ENCODE measurements around the gene MESD. TPM values are rescaled to one million over a fixed set of nuclear protein-coding genes. Genes with fewer than 3 reads are reported as not detected.

The MESD gene
- total RNA-seq, 1 experiment from 2014 or later, result 47.3 TPM

DNA sequence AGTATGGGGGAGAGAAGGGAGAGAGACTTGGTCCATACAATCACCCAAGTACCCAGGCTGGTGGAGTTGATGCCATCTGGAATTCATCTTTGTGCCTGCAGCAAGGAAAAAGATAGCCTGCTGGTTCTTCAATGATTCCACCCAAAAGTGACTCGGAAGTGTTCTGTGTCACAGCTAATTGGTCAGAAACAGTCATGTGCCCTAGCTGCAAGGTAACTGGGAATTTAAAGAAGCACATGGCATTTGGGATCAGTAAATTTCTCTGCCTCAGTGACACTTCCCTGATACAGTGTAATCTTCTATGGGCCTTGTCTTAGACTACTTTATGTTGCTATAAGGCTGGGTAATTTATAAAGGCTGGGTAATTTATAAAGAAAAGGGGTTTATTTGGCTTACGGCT is 28.6 kb upstream of the MESD start:
- Mint-ChIP-seq H3K27me3 (ENCODE audit: unreplicated experiment) (no peaks in the 10 kb centered on the region), H3K4me1 (ENCODE audit: low read depth, unreplicated experiment) (no peaks in the 10 kb centered on the region), H3K4me3 (ENCODE audit: low read depth, unreplicated experiment) (no peak overlapping the region), H3K9me3 (ENCODE audit: low read depth, unreplicated experiment) (no peaks in the 10 kb centered on the region), H3K36me3 (ENCODE audit: insufficient read depth, unreplicated experiment) (no peaks in the 10 kb centered on the region), H3K27ac (ENCODE audit: unreplicated experiment) (no peak overlapping the region)
- BruUV-seq (replicated peaks), result no TSS peak
- no peak for TF ChIP-seq CTCF (IDR thresholded peaks at IDR 0.05; ENCODE audit: unreplicated experiment)
- intact Hi-C loops (cut with micrococcal nuclease; ENCODE audit: unreplicated experiment), result no loop called here
- CTCF ChIA-PET, result interaction anchor here (1.0 kb wide), 1 partner anchor 21 kb away, joined by 3 read pairs; no protein-coding TSS in a partner anchor
- DNase-seq, result no peak

- H3K4me3 Mint-ChIP-seq (ENCODE audit: low read depth, unreplicated experiment), result no peak overlapping the region
- no peak for TF ChIP-seq CTCF (IDR thresholded peaks at IDR 0.05; ENCODE audit: unreplicated experiment)
- no peaks in the 10 kb centered on the region for H3K36me3 Mint-ChIP-seq (ENCODE audit: insufficient read depth, unreplicated experiment)
- H3K4me1 Mint-ChIP-seq (ENCODE audit: low read depth, unreplicated experiment), result no peaks in the 10 kb centered on the region
- no TSS peak for BruUV-seq (replicated peaks)
- intact Hi-C loops (cut with micrococcal nuclease; ENCODE audit: unreplicated experiment), result no loop called here
- H3K27me3 Mint-ChIP-seq (ENCODE audit: unreplicated experiment), result no peaks in the 10 kb centered on the region
- CTCF ChIA-PET, result no interaction called here
- H3K9me3 Mint-ChIP-seq (ENCODE audit: low read depth, unreplicated experiment), result no peaks in the 10 kb centered on the region
- no peak for DNase-seq
- H3K27ac Mint-ChIP-seq (ENCODE audit: unreplicated experiment), result no peak overlapping the region
Observed at GRCh38 chr15:81016489-81017068, 27.0 kb upstream of the MESD start.

DNA sequence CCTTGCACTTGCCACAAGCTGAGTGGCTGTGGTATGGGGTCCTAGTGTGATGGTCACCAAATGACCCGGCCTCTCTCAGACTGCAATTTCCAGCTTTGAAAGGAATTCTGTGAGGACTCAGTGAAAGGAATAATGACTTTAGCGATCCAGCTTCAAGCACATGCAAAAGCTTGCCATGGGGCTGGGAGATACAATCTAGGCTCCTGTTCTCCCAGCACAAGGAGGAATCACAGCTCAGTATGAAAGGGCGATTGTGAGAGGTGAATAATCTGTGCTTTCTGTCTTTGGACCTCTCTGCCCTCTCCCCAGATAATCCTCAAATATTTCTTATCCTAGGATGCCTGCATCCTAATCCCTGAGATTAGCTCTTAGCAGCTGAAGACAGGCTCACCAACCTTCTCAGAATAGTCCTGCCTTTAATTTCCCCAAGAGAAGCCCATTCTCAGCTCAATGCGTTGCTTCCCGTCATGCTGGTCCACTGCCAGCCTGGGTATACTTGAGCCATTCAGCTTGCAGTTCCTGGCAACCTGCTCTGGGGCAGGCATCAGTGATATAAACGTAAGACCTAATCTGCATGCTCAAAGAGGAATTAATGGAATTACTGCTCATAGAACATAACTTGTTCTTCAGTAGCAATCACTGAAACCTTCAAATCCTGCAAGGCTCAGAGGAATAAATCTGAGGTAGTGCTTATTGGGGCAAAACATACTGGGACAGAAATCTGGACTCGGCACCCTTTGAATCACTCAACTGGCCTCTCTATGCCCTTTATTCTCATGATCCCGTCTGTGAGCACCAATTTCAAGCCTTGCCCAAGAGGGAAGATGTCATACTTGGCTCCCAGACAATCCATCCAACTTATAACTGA is 26.2 kb upstream of the MESD start:
- BruUV-seq (replicated peaks), result no TSS peak
- DNase-seq, result no peak
- intact Hi-C loops (cut with micrococcal nuclease; ENCODE audit: unreplicated experiment), result no loop called here
- CTCF ChIA-PET, result no interaction called here
- Mint-ChIP-seq H3K36me3 (ENCODE audit: insufficient read depth, unreplicated experiment) (no peaks in the 10 kb centered on the region), H3K4me1 (ENCODE audit: low read depth, unreplicated experiment) (no peaks in the 10 kb centered on the region), H3K4me3 (ENCODE audit: low read depth, unreplicated experiment) (no peak overlapping the region), H3K9me3 (ENCODE audit: low read depth, unreplicated experiment) (no peaks in the 10 kb centered on the region), H3K27ac (ENCODE audit: unreplicated experiment) (no peak overlapping the region), H3K27me3 (ENCODE audit: unreplicated experiment) (no peaks in the 10 kb centered on the region)
- no peak for TF ChIP-seq CTCF (IDR thresholded peaks at IDR 0.05; ENCODE audit: unreplicated experiment)

GRCh38 chr15:81014446-81015093 is 25.0 kb upstream of the MESD start:
- no peaks in the 10 kb centered on the region for H3K9me3 Mint-ChIP-seq (ENCODE audit: low read depth, unreplicated experiment)
- no peak for DNase-seq
- H3K27ac Mint-ChIP-seq (ENCODE audit: unreplicated experiment), result no peak overlapping the region
- no peak for TF ChIP-seq CTCF (IDR thresholded peaks at IDR 0.05; ENCODE audit: unreplicated experiment)
- no peak overlapping the region for H3K4me3 Mint-ChIP-seq (ENCODE audit: low read depth, unreplicated experiment)
- no TSS peak for BruUV-seq (replicated peaks)
- CTCF ChIA-PET, result no interaction called here
- intact Hi-C loops (cut with micrococcal nuclease; ENCODE audit: unreplicated experiment), result no loop called here
- no peaks in the 10 kb centered on the region for H3K36me3 Mint-ChIP-seq (ENCODE audit: insufficient read depth, unreplicated experiment)
- no peaks in the 10 kb centered on the region for H3K4me1 Mint-ChIP-seq (ENCODE audit: low read depth, unreplicated experiment)
- H3K27me3 Mint-ChIP-seq (ENCODE audit: unreplicated experiment), result no peaks in the 10 kb centered on the region

Data from Calu3 (cell line).